ENCODE measurements around the gene SCYL3. TPM values are rescaled to one million over a fixed set of nuclear protein-coding genes. Genes with fewer than 3 reads are reported as not detected.

Gene SCYL3
- total and polyA plus RNA-seq, 2 experiments from 2014 or later, result 2.2 to 6.8 TPM

DNA sequence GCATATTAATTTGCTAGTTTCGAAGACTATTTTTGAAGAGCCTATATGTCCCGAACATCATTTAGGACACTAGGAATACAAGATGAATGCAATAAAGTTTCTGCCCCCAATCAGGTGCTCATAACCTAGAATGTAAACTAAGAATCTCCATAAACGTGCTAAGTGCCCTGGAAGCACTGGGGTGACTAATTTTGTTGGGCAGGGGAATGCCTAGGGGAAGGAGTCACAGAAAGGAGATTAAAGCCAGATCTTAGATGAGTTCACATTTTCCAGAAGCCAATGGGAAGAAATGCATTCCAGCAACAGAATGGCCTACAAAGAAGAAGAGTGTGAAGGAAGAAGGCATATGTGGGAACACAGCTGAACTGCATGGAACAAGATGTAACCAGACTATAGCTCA is 19.5 kb downstream of the SCYL3 start:
- ATAC-seq (no peak), DNase-seq (ENCODE audit: low spot score) (no peak)
- Mint-ChIP-seq H3K4me3 (no peak overlapping the region), H3K27me3 (ENCODE audit: insufficient read depth, low read depth, poor library complexity) (peaks cover 3% of the 10 kb centered on the region), H3K36me3 (ENCODE audit: low read depth) (peaks cover 70% of the 10 kb centered on the region), H3K27ac (no peak overlapping the region), H3K9me3 (peaks cover 19% of the 10 kb centered on the region), H3K4me1 (no peaks in the 10 kb centered on the region)
- Histone ChIP-seq H3K4me2 (no peak overlapping the region), H3K27me3 (ENCODE audit: insufficient read depth) (no peaks in the 10 kb centered on the region), H3K4me1 (ENCODE audit: insufficient read depth) (no peaks in the 10 kb centered on the region), H3K79me2 (replicated peaks; ENCODE audit: insufficient read depth) (no peaks in the 10 kb centered on the region), H3K27ac (ENCODE audit: low read depth) (no peak overlapping the region), H2AFZ (no peak overlapping the region), H3K36me3 (ENCODE audit: insufficient read depth) (peaks cover 21% of the 10 kb centered on the region), H4K20me1 (replicated peaks; ENCODE audit: insufficient read depth) (no peaks in the 10 kb centered on the region; the same call in 1 of the 2 replicates), H3K9me2 (ENCODE audit: insufficient read depth) (no peaks in the 10 kb centered on the region), H3F3A (replicated peaks; ENCODE audit: low read depth) (no peaks in the 10 kb centered on the region), H3K4me3 (no peak overlapping the region)
- TF ChIP-seq ZNF114 (CRISPR knock-in tag; IDR thresholded peaks at IDR 0.05), result no peak
- no peak for TF ChIP-seq POLR2AphosphoS5 (IDR thresholded peaks at IDR 0.05; ENCODE audit: low read depth)
- no peak for TF ChIP-seq EZH2phosphoT487 (IDR thresholded peaks at IDR 0.05; ENCODE audit: unreplicated experiment)
- TF ChIP-seq STAT1 (IDR thresholded peaks at IDR 0.05; ENCODE audit: unreplicated experiment), result no peak
- TF ChIP-seq, protein P1, sequence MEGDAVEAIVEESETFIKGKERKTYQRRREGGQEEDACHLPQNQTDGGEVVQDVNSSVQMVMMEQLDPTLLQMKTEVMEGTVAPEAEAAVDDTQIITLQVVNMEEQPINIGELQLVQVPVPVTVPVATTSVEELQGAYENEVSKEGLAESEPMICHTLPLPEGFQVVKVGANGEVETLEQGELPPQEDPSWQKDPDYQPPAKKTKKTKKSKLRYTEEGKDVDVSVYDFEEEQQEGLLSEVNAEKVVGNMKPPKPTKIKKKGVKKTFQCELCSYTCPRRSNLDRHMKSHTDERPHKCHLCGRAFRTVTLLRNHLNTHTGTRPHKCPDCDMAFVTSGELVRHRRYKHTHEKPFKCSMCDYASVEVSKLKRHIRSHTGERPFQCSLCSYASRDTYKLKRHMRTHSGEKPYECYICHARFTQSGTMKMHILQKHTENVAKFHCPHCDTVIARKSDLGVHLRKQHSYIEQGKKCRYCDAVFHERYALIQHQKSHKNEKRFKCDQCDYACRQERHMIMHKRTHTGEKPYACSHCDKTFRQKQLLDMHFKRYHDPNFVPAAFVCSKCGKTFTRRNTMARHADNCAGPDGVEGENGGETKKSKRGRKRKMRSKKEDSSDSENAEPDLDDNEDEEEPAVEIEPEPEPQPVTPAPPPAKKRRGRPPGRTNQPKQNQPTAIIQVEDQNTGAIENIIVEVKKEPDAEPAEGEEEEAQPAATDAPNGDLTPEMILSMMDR (conservative IDR thresholded peaks at IDR 0.05; ENCODE audit: low read depth in 2 of 2), result no peak
- no peak for TF ChIP-seq JUNB (IDR thresholded peaks at IDR 0.05; ENCODE audit: unreplicated experiment)
- TF ChIP-seq, protein P2, sequence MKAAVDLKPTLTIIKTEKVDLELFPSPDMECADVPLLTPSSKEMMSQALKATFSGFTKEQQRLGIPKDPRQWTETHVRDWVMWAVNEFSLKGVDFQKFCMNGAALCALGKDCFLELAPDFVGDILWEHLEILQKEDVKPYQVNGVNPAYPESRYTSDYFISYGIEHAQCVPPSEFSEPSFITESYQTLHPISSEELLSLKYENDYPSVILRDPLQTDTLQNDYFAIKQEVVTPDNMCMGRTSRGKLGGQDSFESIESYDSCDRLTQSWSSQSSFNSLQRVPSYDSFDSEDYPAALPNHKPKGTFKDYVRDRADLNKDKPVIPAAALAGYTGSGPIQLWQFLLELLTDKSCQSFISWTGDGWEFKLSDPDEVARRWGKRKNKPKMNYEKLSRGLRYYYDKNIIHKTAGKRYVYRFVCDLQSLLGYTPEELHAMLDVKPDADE (IDR thresholded peaks at IDR 0.05), result no peak
- TF ChIP-seq EZH2 (IDR thresholded peaks at IDR 0.05; ENCODE audit: low read depth, unreplicated experiment), result no peak
- TF ChIP-seq ZNF331 (CRISPR knock-in tag; IDR thresholded peaks at IDR 0.05; ENCODE audit: low read depth), result no peak
- TF ChIP-seq, protein P3, sequence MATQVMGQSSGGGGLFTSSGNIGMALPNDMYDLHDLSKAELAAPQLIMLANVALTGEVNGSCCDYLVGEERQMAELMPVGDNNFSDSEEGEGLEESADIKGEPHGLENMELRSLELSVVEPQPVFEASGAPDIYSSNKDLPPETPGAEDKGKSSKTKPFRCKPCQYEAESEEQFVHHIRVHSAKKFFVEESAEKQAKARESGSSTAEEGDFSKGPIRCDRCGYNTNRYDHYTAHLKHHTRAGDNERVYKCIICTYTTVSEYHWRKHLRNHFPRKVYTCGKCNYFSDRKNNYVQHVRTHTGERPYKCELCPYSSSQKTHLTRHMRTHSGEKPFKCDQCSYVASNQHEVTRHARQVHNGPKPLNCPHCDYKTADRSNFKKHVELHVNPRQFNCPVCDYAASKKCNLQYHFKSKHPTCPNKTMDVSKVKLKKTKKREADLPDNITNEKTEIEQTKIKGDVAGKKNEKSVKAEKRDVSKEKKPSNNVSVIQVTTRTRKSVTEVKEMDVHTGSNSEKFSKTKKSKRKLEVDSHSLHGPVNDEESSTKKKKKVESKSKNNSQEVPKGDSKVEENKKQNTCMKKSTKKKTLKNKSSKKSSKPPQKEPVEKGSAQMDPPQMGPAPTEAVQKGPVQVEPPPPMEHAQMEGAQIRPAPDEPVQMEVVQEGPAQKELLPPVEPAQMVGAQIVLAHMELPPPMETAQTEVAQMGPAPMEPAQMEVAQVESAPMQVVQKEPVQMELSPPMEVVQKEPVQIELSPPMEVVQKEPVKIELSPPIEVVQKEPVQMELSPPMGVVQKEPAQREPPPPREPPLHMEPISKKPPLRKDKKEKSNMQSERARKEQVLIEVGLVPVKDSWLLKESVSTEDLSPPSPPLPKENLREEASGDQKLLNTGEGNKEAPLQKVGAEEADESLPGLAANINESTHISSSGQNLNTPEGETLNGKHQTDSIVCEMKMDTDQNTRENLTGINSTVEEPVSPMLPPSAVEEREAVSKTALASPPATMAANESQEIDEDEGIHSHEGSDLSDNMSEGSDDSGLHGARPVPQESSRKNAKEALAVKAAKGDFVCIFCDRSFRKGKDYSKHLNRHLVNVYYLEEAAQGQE (IDR thresholded peaks at IDR 0.05; ENCODE audit: unreplicated experiment), result no peak
- TF ChIP-seq CREB1 (CRISPR knock-in tag; IDR thresholded peaks at IDR 0.05; ENCODE audit: low read depth), result no peak
- TF ChIP-seq, protein P4, sequence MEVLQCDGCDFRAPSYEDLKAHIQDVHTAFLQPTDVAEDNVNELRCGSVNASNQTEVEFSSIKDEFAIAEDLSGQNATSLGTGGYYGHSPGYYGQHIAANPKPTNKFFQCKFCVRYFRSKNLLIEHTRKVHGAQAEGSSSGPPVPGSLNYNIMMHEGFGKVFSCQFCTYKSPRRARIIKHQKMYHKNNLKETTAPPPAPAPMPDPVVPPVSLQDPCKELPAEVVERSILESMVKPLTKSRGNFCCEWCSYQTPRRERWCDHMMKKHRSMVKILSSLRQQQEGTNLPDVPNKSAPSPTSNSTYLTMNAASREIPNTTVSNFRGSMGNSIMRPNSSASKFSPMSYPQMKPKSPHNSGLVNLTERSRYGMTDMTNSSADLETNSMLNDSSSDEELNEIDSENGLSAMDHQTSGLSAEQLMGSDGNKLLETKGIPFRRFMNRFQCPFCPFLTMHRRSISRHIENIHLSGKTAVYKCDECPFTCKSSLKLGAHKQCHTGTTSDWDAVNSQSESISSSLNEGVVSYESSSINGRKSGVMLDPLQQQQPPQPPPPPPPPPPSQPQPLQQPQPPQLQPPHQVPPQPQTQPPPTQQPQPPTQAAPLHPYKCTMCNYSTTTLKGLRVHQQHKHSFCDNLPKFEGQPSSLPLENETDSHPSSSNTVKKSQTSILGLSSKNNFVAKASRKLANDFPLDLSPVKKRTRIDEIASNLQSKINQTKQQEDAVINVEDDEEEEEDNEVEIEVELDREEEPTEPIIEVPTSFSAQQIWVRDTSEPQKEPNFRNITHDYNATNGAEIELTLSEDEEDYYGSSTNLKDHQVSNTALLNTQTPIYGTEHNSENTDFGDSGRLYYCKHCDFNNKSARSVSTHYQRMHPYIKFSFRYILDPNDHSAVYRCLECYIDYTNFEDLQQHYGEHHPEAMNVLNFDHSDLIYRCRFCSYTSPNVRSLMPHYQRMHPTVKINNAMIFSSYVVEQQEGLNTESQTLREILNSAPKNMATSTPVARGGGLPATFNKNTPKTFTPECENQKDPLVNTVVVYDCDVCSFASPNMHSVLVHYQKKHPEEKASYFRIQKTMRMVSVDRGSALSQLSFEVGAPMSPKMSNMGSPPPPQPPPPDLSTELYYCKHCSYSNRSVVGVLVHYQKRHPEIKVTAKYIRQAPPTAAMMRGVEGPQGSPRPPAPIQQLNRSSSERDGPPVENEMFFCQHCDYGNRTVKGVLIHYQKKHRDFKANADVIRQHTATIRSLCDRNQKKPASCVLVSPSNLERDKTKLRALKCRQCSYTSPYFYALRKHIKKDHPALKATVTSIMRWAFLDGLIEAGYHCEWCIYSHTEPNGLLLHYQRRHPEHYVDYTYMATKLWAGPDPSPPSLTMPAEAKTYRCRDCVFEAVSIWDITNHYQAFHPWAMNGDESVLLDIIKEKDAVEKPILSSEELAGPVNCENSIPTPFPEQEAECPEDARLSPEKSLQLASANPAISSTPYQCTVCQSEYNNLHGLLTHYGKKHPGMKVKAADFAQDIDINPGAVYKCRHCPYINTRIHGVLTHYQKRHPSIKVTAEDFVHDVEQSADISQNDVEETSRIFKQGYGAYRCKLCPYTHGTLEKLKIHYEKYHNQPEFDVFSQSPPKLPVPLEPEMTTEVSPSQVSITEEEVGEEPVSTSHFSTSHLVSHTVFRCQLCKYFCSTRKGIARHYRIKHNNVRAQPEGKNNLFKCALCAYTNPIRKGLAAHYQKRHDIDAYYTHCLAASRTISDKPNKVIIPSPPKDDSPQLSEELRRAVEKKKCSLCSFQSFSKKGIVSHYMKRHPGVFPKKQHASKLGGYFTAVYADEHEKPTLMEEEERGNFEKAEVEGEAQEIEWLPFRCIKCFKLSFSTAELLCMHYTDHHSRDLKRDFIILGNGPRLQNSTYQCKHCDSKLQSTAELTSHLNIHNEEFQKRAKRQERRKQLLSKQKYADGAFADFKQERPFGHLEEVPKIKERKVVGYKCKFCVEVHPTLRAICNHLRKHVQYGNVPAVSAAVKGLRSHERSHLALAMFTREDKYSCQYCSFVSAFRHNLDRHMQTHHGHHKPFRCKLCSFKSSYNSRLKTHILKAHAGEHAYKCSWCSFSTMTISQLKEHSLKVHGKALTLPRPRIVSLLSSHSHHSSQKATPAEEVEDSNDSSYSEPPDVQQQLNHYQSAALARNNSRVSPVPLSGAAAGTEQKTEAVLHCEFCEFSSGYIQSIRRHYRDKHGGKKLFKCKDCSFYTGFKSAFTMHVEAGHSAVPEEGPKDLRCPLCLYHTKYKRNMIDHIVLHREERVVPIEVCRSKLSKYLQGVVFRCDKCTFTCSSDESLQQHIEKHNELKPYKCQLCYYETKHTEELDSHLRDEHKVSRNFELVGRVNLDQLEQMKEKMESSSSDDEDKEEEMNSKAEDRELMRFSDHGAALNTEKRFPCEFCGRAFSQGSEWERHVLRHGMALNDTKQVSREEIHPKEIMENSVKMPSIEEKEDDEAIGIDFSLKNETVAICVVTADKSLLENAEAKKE (CRISPR knock-in tag; IDR thresholded peaks at IDR 0.05), result no peak
- no peak for TF ChIP-seq NANOG (IDR thresholded peaks at IDR 0.05; ENCODE audit: borderline replicate concordance)
